Spleen (tissue), 3 donors: ENCODE data around the gene PLA2G5.

Experiments
- POLR2A ChIP-seq, 3 donors: fragments of 450-650 bp; IDR thresholded peaks; one replicate each; pipeline ENCODE4 v1.5.1; 2017; ENCODE audit warnings: antibody characterized with exemption in 3 of 3, mild to moderate bottlenecking in 1 of 3
- POLR2AphosphoS5 ChIP-seq, 3 donors: sonication (generic); formaldehyde crosslinking; IDR thresholded peaks; one replicate each; pipeline ENCODE4 v1.5.1; 2017; ENCODE audit warnings: antibody characterized with exemption in 3 of 3

DNA sequence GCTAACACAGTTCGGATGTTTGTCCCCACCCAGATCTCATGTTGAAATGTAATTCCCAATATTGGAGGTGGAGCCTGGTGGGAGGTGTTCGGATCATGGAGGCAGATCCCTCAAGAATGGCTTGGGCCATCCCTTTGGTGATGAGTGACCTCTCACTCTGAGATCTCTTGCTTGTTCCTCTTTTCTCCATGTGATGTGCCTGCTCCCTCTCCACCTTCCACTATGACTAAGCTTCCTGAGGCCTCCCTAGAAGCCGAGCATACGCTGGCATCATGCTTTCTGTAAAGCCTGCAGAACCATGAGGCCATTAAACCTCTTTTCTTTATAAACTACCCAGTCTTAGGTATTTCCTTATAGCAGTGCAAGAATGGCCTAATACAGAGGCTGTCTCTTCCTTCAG lies 8.1 kb upstream of the PLA2G5 start:
- TF ChIP-seq POLR2AphosphoS5 (IDR thresholded peaks at IDR 0.05), result no peak
- TF ChIP-seq POLR2A (IDR thresholded peaks at IDR 0.05), result no peak
